ENCODE measurements around the gene SVIL. TPM values are rescaled to one million over a fixed set of nuclear protein-coding genes. Genes with fewer than 3 reads are reported as not detected.

Gene SVIL
- total RNA-seq, 4 donors from 2014 or later = 585 to 1,262 (median 942) TPM

DNA sequence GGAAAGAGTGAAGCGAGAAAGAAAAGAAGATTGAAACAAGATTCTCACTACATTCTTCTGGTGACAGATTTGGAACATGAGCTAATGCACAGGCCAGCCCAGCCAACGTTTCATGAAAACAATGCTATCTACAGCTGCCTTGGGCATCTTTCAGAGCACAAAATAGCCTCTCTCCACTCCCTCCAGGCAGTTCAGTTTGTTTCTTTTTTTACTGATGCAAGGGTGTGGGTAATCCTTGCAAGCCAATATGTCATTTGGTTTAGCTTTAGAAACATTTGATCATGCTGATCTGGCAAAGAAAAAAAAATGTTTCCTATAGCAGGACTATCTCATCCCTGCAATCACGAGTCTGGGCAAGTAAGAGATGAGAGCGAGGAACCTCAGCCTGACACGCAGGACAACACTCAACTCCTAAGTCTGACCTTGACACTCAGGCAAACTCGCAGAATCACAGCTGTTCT is 35.9 kb downstream of the SVIL start:
- Histone ChIP-seq H3K9me3 (no peaks in the 10 kb centered on the region), H3K4me3 (no peak overlapping the region), H3K36me3 (peaks cover 0 to 15% of the 10 kb centered on the region in 2 donors), H3K4me1 (peaks cover 0 to 92% (median 17%) of the 10 kb centered on the region in 3 donors), H3K27ac (peak overlapping the region; percentile 48 to 80 (median 74)), H3K27me3 (no peaks in the 10 kb centered on the region)
- TF ChIP-seq CTCF (IDR thresholded peaks at IDR 0.05) (no peak), POLR2A (IDR thresholded peaks at IDR 0.05) (no peak), EP300 (IDR thresholded peaks at IDR 0.05) (no peak), POLR2AphosphoS5 (IDR thresholded peaks at IDR 0.05) (peak; percentile 22)
- ATAC-seq = peak; percentile 75
- WGBS, 2 donors (ENCODE audit: low coverage in 1 of 2) = 13 to 23% methylated on average over 5 to 6 of the region's 6 CpGs

GRCh38 chr10:29596826-29597225 is 37.9 kb downstream of the SVIL start:
- TF ChIP-seq CTCF (IDR thresholded peaks at IDR 0.05) (no peak), POLR2AphosphoS5 (IDR thresholded peaks at IDR 0.05) (no peak), EP300 (IDR thresholded peaks at IDR 0.05) (no peak), POLR2A (IDR thresholded peaks at IDR 0.05) (no peak)
- 61 to 76% methylated on average over 3 to 5 of the region's 11 CpGs for WGBS, 2 donors (ENCODE audit: low coverage in 1 of 2)
- peaks cover 0 to 92% (median 12%) of the 10 kb centered on the region in 3 donors for H3K4me1 ChIP-seq

GRCh38 chr10:29596356-29596755 is 38.4 kb downstream of the SVIL start:
- Histone ChIP-seq H3K27me3 (no peaks in the 10 kb centered on the region), H3K9me3 (no peaks in the 10 kb centered on the region), H3K27ac (peak overlapping the region in 3 of 4 donors; percentile 32 to 71 (median 59)), H3K4me3 (no peak overlapping the region), H3K4me1 (peaks cover 0 to 92% (median 12%) of the 10 kb centered on the region in 3 donors), H3K36me3 (peaks cover 0 to 4% of the 10 kb centered on the region in 2 donors)
- TF ChIP-seq EP300 (IDR thresholded peaks at IDR 0.05) (no peak), POLR2AphosphoS5 (IDR thresholded peaks at IDR 0.05) (no peak)
- ATAC-seq = no peak
- 67 to 80% methylated on average over 1 of the region's 1 CpG for WGBS, 2 donors (ENCODE audit: low coverage in 1 of 2)

More at GRCh38 chr10:29596826-29597225, 37.9 kb downstream of the SVIL start:
- H3K9me3 ChIP-seq = no peaks in the 10 kb centered on the region
- peak overlapping the region in 3 of 4 donors; percentile 71 to 80 (median 77) for H3K27ac ChIP-seq
- no peaks in the 10 kb centered on the region for H3K27me3 ChIP-seq
- peaks cover 0 to 4% of the 10 kb centered on the region in 2 donors for H3K36me3 ChIP-seq
- no peak overlapping the region for H3K4me3 ChIP-seq
- ATAC-seq = no peak

- H3K36me3 ChIP-seq = peaks cover 0 to 4% of the 10 kb centered on the region in 2 donors
- no peaks in the 10 kb centered on the region for H3K27me3 ChIP-seq
- H3K4me3 ChIP-seq = no peak overlapping the region
- no peak for ATAC-seq
- peak overlapping the region in 3 of 4 donors; percentile 32 to 71 (median 59) for H3K27ac ChIP-seq
- peaks cover 3 to 92% (median 12%) of the 10 kb centered on the region in 3 donors for H3K4me1 ChIP-seq
- H3K9me3 ChIP-seq = no peaks in the 10 kb centered on the region
- WGBS, 2 donors (ENCODE audit: low coverage in 1 of 2) = 83 to 86% methylated on average over 5 to 9 of the region's 10 CpGs
- peak; percentile 30 for TF ChIP-seq POLR2AphosphoS5 (IDR thresholded peaks at IDR 0.05)
- TF ChIP-seq POLR2A (IDR thresholded peaks at IDR 0.05) = no peak
- TF ChIP-seq CTCF (IDR thresholded peaks at IDR 0.05) = no peak
- no peak for TF ChIP-seq EP300 (IDR thresholded peaks at IDR 0.05)
These were observed 39.0 kb downstream of the SVIL start for GRCh38 chr10:29595636-29596225.

DNA sequence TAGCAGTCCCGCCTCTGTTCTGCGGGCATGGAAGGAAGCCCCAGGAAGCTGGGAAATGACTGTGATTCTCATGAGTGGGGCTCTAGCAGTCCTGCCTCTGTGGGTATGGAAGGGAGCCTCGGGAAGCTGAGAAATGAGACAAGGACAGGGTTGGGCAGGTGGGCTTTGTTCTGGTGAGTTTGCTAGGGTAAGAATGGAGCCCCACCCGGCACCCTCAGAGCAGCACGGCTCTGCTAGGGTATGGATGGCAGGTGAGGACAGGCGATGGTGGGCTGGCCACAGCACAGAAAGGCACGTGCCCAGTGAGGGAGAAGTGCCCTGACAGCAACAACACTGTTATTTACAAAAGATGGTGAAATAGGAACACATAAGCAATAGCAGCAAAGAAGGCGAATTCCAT is 39.6 kb downstream of the SVIL start:
- Histone ChIP-seq H3K27me3 (no peaks in the 10 kb centered on the region), H3K4me1 (peaks cover 7 to 92% (median 16%) of the 10 kb centered on the region in 3 donors), H3K4me3 (no peak overlapping the region), H3K27ac (peak overlapping the region in 3 of 4 donors; percentile 32 to 71 (median 59)), H3K9me3 (no peaks in the 10 kb centered on the region), H3K36me3 (peaks cover 0 to 4% of the 10 kb centered on the region in 2 donors)
- WGBS, 2 donors (ENCODE audit: low coverage in 1 of 2) = 88 to 90% methylated on average over 2 to 3 of the region's 8 CpGs
- TF ChIP-seq POLR2AphosphoS5 (IDR thresholded peaks at IDR 0.05) (no peak), POLR2A (IDR thresholded peaks at IDR 0.05) (no peak), CTCF (IDR thresholded peaks at IDR 0.05) (no peak), EP300 (IDR thresholded peaks at IDR 0.05) (no peak)
- no peak for ATAC-seq
